RPMI7951 (cell line): ENCODE data around the gene CADPS2. TPM values are rescaled to one million over a fixed set of nuclear protein-coding genes. Genes with fewer than 3 reads are reported as not detected.

Experiments
- DNase-seq: peaks from one replicate; pipeline ENCODE4 v3.0.0-alpha.2; 2012; ENCODE audit warnings: low read depth
- total RNA-seq: library from RNA; depleted of rRNA; stranded (reverse); fragments of >200 nt; shearing (Covaris generic); gene quantifications from 2 replicates; pipeline ENCODE4 v1.2.3, GENCODE V29; 2014; rRNA removed

Gene CADPS2
- total RNA-seq = 1.4 and 1.5 TPM in 2 replicates

DNA sequence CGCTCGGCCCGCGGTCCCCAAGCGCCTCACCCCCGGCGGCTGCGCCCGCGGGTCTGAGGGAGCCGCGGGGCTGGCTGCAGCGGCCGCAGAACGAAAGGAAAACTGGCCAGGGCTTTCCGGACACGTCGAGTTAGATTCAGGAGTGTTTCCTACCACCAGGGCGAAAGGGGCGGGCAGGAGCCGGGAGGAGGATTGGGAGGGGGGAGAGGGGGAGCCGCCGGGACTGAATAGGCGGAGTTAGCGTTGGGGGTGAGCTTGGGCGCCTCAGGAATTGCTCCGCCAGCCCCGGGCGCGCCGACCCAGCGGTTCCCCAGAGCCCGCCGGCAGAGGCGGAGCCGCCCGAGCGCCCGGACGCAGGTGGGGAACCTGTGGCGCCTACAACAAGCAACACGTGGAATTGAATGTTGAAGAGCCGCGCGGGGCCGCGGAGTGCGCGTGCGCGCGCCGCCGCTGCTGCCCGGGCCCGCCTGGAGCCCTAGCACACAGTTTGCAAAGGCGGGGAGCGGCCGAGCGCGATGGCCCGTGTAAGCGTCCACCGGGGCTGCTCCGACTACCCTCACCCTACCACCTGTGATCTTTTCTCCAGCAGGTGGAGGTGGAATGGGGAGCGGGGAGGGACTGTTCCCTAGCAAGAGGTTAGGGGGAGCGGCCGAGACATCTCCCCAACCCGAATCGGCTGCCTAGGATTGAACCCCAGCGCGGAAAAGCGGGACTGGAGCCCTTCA is at the start of gene CADPS2:
TSS of gene CADPS2 (minus strand) at position 104 of the 725 bp plus-strand sequence. CDS start 123 bp downstream, outside the sequence.
- DNase-seq = peak; percentile 66

DNA sequence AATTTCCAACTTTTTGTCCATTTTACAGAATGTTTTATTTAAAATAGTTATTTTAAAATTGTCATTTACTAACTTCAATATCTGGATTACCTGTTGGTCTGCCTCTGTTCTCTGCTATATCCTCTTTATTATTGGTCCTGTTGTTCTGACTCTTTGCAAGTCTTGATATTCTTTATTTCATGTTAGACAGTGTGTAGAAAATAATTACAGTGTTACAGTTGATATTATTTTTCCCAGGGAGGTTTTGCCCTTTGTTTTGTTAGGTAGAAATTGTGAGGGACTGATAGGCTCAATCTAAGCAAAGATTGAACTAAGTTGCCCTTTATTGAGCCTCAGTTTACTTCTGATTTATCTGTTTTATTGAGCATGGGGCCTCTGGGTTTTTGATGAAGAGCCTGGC is 49.4 kb upstream of the CADPS2 start:
- no peak for DNase-seq

DNA sequence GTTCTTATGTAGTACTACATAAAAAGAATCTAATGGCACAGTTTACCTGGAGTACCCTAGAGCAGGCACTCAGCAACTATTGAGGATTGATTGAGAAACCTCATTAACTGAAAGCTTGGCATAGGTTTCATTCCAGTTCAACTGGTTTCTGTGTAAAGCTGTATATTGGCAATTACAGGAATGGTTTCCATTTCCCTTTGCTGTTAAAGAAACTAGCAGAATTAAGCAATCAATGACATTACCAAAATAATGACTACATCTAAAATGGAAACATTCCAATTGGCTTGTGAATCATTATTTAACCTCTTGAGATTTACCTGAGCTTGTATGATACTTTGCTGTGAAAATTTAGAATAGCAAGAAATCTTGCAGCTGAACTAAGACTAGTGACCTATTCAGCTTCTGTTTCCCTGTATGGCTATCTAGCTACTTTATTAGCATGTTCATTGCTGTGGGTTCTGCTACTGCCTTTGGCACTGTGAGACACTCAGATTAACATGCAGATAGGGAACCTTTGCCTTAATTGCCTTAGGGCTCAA is 33.5 kb upstream of the CADPS2 start:
- no peak for DNase-seq

DNA sequence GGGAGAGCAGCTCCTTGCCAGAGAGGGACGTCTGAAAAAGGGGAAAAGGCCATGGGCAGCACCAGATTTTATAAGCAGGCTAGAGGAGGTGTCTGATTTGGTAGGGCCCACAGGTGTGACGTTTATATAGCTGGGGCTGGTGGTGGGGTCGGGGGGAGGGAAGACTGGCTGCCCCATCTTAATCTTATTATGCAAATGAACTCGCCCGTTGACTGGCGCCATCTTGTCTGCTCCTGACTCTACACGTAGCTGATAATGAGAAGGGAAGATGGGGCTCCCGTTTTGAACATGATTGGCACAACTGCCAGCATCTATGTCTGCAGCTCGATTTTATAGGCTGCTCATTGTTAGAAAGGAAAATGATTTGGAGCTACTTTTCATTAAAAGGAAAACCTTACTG is 28.6 kb upstream of the CADPS2 start:
- no peak for DNase-seq

DNA sequence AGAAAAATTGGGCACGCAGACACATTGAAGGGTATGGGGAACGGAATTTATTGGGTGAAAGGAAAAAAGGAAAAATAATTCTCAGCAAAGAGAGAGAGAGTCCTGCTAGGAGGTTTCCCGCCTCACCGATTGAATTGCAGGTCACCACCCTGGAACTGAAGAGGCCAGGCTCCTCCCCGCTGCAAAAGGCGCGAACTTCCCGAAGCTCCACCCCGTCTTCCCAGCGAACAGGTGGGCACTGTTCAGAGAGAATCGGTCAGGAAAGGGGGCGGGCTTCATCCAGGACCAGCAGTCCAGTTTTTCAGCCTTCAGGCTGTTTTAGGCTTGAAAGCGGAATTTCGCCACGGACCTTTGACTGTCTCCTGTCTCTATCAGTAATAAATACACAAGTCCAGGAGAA is 27.3 kb upstream of the CADPS2 start:
- no peak for DNase-seq

DNA sequence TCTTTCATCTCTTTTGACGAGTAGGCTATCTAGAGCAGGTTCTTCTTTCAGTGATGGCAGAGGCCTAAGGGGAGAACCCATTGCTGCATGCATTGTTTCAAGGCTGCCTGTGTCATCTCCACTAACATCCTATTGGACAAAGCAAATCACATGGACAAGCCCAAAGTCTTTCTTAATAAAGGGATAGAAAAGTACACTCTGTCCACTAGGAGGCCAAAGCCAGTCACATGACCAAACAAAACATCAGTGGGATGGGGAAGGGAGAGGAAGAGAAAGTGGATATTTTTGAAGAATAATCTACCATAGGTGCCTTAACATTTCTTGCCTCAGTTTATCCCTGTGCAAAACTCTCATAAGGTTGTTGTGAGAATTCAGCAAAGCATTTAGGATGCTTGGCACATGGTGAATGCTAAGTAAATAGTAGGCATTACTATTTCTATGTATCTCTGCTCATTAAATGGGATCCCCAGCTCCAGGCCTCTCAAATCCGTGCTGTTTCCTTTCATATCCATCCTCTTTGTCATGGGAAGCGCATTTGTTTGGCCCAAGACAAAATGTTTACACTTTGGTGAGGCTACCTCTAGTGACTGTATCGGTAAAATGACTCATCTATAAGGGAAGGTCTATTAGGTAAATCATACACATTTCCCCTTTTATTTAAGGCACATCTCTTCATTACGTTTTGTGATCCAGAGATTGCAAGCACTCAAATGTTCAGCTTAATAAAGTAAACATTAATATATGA is 16.7 kb upstream of the CADPS2 start:
- DNase-seq = no peak

DNA sequence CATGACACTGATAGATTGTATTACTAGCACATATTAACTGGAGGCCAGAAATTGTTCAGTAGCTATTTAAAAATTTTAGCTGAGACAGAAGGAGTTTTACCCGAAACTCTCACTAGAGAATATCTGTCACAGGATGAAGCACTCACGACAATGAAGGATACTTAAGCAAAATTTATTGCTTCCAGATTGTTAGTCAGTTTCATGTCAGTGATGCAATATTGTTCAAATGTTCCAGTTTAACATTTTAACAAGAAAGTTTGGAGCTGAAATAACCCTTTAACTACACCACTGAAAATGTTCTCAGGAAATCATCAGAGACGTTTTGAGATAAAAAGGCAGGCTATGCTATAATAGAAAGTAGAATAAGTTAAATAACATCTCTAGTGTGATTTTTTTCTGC is 15.0 kb upstream of the CADPS2 start:
- no peak for DNase-seq

DNA sequence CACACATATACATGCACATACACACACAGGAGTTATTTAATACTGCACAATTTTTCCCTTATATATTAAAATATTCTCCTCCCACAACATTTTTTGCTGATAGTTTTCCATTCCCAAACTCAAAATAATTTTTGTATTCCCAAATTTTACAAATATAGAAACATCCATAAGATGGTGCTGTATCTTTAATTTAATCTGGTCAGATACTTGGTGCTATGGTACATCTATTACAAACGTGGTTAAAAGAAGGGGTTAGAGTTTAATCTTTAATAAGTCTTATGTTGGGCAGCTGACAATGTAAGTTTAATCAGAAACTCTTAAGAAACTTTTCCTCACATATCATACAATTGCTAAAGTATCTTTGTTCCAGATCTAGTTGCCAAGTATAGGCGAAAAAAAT is 10.2 kb upstream of the CADPS2 start:
- DNase-seq = no peak

DNA sequence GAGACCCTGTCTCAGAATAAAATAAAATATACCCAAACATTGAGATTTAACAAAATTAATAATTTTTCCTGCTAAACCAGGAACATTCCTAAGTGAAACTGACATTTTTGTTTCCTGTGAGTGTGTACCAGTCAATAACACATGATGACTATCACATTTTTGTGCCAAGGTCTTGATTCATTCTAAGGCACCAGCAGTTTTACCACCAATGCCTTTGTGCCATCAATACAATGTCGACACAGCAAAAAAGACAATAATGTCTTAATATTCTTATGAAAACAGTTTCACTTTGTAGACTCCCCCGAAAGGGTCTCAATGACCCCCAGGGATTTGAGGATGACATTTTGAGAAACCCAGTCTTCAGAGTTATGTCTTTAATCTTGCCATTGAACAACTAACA is 7.2 kb upstream of the CADPS2 start:
- DNase-seq = no peak

DNA sequence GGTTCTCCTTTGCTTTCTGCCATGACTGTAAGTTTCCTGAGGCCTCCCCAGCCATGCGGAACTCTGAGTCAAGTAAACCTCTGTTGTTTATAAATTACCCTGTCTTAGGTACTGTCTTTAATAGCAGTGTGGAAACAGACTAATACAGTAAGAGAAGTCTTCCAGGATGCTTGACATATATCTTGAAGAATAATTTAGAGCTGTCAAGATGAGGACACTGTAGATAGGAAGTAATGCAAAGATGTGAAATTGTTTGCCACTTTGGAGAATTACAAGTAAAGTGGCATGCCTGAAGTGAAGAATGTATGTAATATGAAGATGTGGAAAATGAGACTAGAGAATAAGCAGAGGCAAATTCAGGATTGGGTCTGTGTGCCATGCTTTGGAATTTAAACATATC is 2.9 kb upstream of the CADPS2 start:
- DNase-seq = no peak

DNA sequence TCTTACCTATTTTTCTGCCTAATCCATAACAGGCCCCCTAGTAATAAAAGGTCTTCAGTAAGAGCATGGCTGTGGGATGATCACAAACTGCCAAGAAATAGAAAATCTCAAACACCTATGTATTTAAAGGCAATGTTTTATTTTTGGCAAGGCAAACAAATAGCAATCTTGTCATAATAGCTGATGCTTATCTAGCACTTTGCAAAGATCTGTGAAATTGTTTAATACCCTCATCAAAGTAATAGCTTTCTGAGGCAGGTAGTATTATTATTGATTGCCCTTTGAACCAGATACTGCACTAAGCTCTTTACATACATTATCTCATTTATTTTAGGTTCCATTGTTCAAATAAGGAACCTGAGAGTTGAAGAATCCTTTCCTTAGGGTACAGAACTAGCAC is 1.6 kb upstream of the CADPS2 start:
- DNase-seq = no peak

DNA sequence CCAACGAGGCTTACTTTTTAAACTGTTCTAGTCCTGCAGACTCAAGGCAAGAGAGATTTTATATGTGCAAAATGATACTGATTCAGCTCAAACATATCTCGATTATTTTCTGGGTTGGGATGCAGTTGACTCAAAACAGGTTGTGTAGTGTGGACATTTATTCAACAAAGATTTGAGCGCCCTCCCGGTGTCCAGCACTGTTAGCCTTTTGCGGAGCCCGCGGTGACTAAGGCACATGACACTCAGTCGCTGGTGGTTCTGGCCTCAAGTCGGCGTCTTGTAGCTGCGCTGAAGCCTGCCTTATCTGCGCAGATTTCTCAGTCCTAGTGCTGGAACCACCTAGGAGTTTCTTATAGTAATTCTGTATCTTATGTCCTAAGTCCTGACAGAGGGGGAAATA is 938 bp upstream of the CADPS2 start:
- DNase-seq = peak; percentile 41

DNA sequence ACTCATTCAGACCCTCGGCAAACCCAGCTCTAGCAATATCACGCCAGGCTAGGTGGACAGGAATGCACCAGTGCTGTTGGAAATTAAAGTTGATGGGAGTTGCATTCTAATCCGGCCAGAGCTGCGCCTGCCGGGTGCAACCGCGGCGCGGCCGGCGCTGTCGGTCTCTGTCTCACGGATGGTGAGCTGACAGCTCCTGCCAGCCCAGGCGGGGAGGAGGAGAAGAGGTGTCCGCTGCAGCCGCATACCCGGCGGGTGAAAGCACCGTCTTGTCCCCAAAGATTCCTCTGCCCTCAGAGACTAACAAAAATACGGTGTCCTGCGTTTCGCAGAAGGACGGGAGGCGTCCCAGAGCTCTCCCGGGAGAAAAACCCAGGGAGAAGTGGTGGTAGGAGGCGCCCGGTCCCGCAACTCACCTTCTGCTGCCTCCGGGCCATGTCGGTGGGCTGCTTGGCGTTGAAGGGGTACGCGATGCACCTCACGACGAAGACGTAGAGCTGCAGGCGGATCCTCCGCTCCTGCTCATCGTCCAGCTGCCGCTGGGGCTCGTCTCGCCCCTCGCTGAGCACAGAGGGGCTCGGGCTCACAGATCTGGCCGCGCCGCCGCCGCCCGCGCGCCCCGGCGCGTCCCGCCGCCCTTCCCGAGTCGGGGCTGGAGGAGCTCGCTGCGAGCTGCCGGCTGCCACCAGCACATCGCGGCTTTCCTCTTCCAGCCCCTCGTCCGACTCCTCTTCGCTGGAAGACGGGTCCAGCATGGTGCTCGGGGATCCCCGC is 490 bp downstream of the CADPS2 start:
- peak; percentile 31 for DNase-seq

DNA sequence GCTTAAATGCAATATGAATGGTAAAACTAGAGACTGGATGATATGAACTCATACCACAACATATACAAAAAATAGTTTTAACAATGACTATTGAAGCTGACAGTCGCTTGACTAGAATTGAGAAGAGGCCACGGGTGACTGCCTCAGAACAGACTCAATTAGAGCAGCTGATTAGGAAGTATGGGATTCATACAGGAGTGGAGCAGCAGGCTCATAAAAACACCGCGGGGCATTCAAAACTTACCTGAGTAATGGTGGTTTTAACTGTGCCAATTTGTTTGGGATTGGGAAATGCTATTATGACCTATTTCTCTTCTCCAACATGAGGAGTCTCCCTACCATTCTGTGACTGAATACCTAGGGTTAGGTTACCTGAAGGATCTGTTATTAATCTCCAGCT is 2.1 kb downstream of the CADPS2 start:
- DNase-seq = no peak

DNA sequence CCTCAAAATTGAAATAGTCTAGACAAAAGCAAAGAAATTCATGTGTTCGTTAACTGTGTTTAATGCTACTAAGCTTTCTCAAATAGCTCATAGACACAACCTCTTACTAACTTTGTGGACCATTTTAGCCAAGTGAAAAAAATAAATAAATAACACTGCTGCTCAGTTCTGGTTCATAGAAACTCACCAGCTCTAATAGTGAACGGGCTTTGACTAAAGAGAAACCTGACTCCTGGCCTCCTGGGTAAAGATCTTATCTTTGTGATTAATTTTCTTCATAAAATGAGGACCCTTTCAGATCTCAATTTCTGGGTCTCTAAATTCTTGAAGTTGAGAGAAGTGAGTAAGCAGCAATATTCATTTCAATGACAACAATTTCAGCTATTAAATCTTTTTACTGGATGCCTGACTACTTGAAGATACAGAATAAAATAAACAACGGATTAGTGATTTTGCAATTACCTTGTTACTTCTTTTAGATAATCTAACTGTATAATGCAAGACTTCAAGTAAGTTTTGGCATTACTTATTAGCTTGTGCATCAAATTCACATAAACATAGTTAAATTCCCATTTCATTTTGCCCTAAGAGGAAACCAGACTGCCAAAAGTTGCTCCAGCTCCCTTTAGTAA is 3.1 kb downstream of the CADPS2 start:
- no peak for DNase-seq

DNA sequence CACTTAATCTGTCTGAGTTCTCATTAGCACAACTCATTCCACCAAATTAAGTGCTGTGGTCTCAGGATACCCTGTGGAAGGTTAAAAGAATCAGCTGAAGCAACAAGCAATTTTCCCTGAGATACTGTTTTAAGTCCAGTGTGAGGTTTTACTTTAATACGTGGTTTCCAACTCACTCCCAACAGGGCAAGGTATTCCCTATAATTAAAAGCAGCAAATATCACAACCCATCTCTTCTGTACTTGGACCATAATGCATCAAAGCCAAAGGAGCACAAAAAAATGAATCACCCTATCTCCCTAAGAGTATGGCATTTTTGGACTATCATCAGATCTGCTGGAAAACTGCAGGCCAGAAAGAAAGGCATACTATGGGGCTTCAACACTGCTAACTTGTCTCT is 4.9 kb downstream of the CADPS2 start:
- DNase-seq = no peak

DNA sequence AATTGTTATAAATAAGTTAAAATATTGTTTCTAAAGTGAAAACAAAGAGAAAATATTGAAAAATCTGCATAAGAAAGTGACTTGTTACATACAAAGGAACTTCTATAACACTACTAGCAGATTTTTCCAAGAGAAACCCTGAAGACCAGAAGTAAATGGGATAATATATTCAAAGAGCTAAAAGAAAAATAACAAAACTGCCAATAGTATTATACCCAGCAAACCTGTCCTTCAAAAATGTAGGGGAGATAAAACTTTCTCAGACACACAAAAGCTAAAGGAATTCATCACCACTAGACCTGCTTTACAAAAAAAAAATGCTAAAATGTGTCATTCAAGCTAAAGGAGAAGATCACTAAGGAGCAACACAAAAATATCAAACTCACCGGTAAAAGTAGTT is 17.0 kb downstream of the CADPS2 start:
- DNase-seq = no peak

DNA sequence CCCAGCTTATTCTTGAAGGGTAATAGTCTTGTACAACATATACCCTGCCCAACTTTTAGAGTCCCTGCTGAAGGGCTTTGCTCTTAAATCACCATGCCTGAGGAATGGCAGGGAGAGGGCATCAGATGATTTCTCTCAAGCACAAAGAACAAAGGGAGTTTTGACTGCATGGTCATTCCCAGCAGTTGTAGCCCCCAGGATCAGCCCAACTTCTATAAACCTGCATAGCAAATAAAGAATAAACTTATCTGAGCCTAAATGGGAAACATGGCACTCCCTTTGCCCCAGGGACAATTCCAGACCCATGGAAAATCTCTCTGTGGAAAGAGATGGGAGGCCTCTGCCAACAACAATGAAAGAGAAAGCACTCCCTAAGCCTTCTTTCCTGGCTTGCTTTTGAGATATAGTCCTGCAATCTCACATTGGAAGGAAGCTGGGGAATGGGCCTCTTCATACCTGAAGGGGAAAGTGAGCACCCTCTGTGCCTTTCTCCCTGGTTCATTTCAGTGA is 18.7 kb downstream of the CADPS2 start:
- DNase-seq = peak; percentile 1

DNA sequence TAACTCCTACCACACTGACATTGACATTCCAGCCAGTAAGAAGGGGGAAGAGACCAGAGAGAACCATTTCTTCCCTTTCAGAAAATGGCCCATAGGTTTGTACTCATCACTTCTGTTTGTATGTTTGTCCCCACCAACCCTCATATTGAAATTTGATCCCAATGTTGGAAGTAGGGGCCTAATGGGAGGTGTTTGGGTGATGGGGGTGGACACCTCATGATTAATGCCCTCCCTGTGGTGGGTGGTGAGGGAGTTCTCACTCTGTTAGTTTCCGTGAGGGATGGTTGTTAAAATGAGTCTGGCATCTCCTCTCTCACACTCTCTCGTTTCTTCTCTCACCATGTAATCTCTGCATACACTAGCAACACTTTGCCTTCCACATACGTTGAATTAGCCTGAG is 21.4 kb downstream of the CADPS2 start:
- DNase-seq = no peak

DNA sequence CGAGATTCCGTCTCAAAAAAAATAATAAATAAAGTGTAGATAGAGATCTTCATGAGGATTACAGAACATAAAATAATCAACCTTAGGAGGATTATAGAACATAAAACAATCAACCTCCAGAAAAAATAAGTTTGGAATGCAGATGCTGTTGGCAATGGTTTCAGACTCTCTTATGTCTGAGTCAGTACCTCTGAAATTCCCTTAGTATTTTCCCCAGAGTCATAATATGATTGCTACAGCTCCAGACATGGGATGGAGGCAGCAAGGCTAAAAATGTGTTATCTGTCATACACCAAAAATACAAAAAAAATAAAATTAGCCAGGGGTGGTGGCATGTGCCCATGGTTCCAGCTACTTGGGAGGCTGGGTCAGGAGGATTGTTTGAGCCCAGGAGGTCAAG is 22.2 kb downstream of the CADPS2 start:
- DNase-seq = no peak

DNA sequence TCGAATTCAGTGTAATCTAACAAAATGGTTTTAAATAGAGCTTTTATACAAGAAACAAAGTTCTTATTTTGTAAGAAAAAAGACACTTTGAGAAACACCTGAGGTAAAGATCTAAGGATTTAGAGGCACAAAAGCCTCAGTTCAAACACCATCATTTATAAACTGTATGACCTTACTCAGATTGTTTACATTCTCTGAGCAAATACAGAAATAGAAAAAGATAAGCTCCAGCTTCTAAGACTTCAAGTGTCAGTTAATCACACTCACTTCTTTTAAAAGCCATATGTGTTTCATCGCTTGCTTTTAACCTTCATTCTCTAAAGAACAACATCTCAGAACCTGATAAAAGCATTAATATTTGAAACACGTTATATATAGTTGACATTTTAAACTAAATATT is 27.9 kb downstream of the CADPS2 start:
- no peak for DNase-seq

DNA sequence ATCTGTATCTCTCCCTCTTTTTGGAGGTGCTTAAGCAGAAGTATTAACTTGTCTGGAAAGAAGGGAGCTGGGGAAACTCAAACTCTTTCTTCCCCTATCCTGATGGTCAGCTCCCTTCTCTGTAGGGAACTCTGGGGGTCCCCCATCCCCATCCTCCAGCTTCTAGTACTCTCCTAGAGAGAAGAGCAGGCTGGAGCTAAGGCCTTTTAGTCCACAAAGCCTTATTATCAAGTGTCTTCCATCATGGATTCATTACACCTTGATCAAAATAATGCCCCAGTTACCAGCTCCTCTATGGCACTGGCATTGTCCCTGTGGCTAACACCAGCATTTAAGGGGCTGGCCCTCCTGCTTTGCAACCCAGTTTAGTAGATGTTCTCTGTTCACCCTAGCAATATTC is 35.7 kb downstream of the CADPS2 start:
- no peak for DNase-seq
